Epithelial cell of proximal tubule (primary cell): ENCODE data around the gene NKTR. TPM values are rescaled to one million over a fixed set of nuclear protein-coding genes. Genes with fewer than 3 reads are reported as not detected.

Experiments
- DNase-seq: peaks from one replicate; pipeline ENCODE4 v3.0.0-alpha.2; 2011; ENCODE audit warnings: low read depth
- H3K4me3 ChIP-seq: 2 replicates; pipeline ENCODE4 v1.5.1; 2011; ENCODE audit warnings: low read depth, mild to moderate bottlenecking, low read length
- CTCF ChIP-seq: conservative IDR thresholded peaks from 2 replicates; pipeline ENCODE4 v1.5.1; 2012; ENCODE audit warnings: low read depth, mild to moderate bottlenecking, low read length
- total RNA-seq: library from RNA; depleted of rRNA; stranded (reverse); fragments of >200 nt; gene quantifications from 2 replicates; pipeline ENCODE4 v1.2.3, GENCODE V29; 2015

The NKTR gene
- total RNA-seq, 1 donor from 2014 or later, result 24.3 TPM

- H3K4me3 ChIP-seq, result no peak overlapping the region
- no peak for TF ChIP-seq CTCF
- DNase-seq, result no peak
Observed at GRCh38 chr3:42690766-42691680, 90.5 kb downstream of the NKTR start.

- TF ChIP-seq CTCF, result no peak
- H3K4me3 ChIP-seq, result no peak overlapping the region
- no peak for DNase-seq
Observed at GRCh38 chr3:42691816-42692666, 91.6 kb downstream of the NKTR start.

GRCh38 chr3:42692667-42693529 lies 92.4 kb downstream of the NKTR start:
- H3K4me3 ChIP-seq, result no peak overlapping the region
- DNase-seq, result no peak
- no peak for TF ChIP-seq CTCF

GRCh38 chr3:42693530-42693930 lies 93.0 kb downstream of the NKTR start:
- DNase-seq, result no peak
- TF ChIP-seq CTCF, result no peak
- H3K4me3 ChIP-seq, result no peak overlapping the region

GRCh38 chr3:42694366-42694765 lies 93.9 kb downstream of the NKTR start:
- no peak overlapping the region for H3K4me3 ChIP-seq
- TF ChIP-seq CTCF, result no peak
- no peak for DNase-seq
